Measurements from ENCODE around the gene DEFB112. TPM values are rescaled to one million over a fixed set of nuclear protein-coding genes. Genes with fewer than 3 reads are reported as not detected.

Gene DEFB112
- total RNA-seq, 1 donor from 2014 or later, result not detected

DNA sequence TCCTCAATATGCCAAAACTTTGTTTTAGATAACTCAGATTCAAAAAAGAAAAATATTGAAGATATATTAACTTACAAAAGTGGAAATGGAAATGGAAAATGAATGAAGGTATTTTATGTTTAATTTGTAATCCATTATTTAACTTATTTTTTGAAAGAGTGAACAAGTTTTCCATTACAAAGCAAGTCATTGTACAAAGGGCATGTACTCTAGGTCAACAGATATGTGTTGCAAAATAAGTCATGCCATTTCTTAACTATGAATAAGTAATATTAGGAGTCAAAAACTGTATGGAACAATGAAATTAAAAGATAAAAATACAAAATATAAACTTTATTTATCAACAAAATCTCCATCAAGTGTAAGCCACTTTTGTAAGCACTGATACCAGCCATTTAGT, 54.5 kb downstream of the DEFB112 start:
- no peak for DNase-seq (ENCODE audit: low read depth in 2 of 2)

Other genes with a start within 250 kb of the DEFB112 start
- not detected in 2 replicates for gene CRISP1, start 183.4 kb downstream of the DEFB112 start, total RNA-seq
- gene DEFB114, start 85.8 kb downstream of the DEFB112 start, total RNA-seq, result not detected in 2 replicates
- not detected in 2 replicates for gene DEFB113, start 80.3 kb downstream of the DEFB112 start, total RNA-seq
- gene DEFB110, start 27.9 kb downstream of the DEFB112 start, total RNA-seq, result not detected in 2 replicates

Data from lung microvascular endothelial cell (primary cell).